ENCODE data around the gene RAPGEF2.

GRCh38 chr4:159374749-159375530 lies 272.1 kb downstream of the RAPGEF2 start:
- no peak for TF ChIP-seq POLR2A (IDR thresholded peaks at IDR 0.05)
- no peak for TF ChIP-seq POLR2AphosphoS5 (IDR thresholded peaks at IDR 0.05)
- TF ChIP-seq CTCF (IDR thresholded peaks at IDR 0.05 in 8 of 11, conservative IDR thresholded peaks at IDR 0.05 in 3 of 11): no peak

All from spleen (tissue), 7 donors.